NT2/D1 (cell line): Measurements from ENCODE around the gene CORO1C.

Source experiments
- SUZ12 ChIP-seq: IDR thresholded peaks from 2 replicates; pipeline ENCODE4 v1.6.1; 2011; ENCODE audit not compliant: insufficient read length, insufficient read depth; ENCODE audit errors: extremely low read depth
- YY1 ChIP-seq: IDR thresholded peaks from 2 replicates; pipeline ENCODE4 v1.6.1; 2011; ENCODE audit not compliant: insufficient read length, insufficient read depth
- ZNF274 ChIP-seq: IDR thresholded peaks from 2 replicates; pipeline ENCODE4 v1.6.1; 2011; ENCODE audit warnings: mild to moderate bottlenecking, low read depth, low read length

DNA sequence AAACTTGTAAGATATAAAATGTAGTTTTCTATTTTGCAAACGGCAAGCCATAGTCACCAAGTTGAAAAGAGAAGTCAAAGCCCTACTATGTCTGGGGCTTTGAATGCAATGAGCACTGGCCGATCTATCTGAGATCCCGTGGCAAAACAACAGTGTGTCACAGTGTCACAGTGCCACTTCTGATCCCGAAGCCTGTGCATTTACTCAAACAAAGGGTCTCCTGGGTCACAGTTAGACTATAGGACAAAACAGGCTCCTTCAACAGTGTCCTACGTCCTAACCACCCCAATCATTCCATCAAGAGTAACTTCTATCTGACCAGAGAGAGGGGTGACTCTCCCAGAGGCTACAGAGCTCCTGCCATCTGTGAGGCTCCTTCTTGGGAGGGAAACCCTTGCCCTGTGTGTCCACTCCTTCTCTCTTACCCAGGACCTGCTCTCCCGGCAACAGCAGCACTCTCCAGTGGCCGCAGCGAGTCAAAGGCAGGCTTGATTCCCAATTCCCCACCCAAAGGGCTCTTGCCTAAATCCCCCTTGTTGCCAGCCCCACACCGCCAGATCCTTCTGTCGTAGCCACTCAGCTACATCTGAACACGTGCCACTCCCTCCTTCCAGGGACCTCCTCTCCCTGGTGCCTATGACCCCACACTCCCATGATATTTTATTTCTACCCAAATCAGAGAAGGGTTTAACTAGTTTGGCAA lies 83.6 kb downstream of the CORO1C start:
- TF ChIP-seq ZNF274: no peak
- TF ChIP-seq SUZ12: no peak
- TF ChIP-seq YY1: no peak
